DOHH2 (cell line): ENCODE measurements around the gene KCNN1.

Experiments
- H3F3A ChIP-seq: fragments of 200-600 bp; sonication (generic), shearing (Covaris generic); 2 replicates; pipeline ENCODE4 v1.6.0; 2016; ENCODE audit warnings: antibody characterized with exemption, mild to moderate bottlenecking; ENCODE audit not compliant: control insufficient read depth, insufficient read depth
- H3K27ac ChIP-seq: fragments of 200-600 bp; sonication (generic); 2 replicates; pipeline ENCODE4 v1.5.1; 2014; ENCODE audit warnings: low read depth, mild to moderate bottlenecking, low read length, moderate library complexity
- H3K27me3 ChIP-seq: fragments of 200-600 bp; sonication (generic); 2 replicates; pipeline ENCODE4 v1.6.1; 2014; ENCODE audit warnings: mild to moderate bottlenecking, low read length, mixed read lengths; ENCODE audit not compliant: control insufficient read depth
- H3K36me3 ChIP-seq: fragments of 200-600 bp; sonication (generic); 2 replicates; pipeline ENCODE4 v1.6.1; 2014; ENCODE audit warnings: mild to moderate bottlenecking, low read length, moderate library complexity, mixed read lengths; ENCODE audit not compliant: control insufficient read depth
- H3K4me1 ChIP-seq: fragments of 200-600 bp; sonication (generic); 2 replicates; pipeline ENCODE4 v1.6.1; 2014; ENCODE audit warnings: mild to moderate bottlenecking, low read length, mixed read lengths; ENCODE audit not compliant: control insufficient read depth
- H3K4me2 ChIP-seq: fragments of 200-600 bp; sonication (generic); 2 replicates; pipeline ENCODE4 v1.6.0; 2014; ENCODE audit warnings: mild to moderate bottlenecking, low read length, moderate library complexity
- H3K4me3 ChIP-seq: fragments of 200-600 bp; sonication (generic); 2 replicates; pipeline ENCODE4 v1.5.1; 2014; ENCODE audit warnings: mild to moderate bottlenecking, low read length, mixed read lengths
- H3K79me2 ChIP-seq: fragments of 200-600 bp; sonication (generic); 2 replicates; pipeline ENCODE4 v1.6.1; 2014; ENCODE audit warnings: mild to moderate bottlenecking, low read length, mixed read lengths; ENCODE audit not compliant: control insufficient read depth
- H3K9me2 ChIP-seq: fragments of 200-600 bp; sonication (generic); replicated peaks from 2 replicates; pipeline ENCODE4 v1.6.1; 2014; ENCODE audit warnings: mild to moderate bottlenecking, low read length, mixed read lengths; ENCODE audit not compliant: control insufficient read depth
- H3K9me3 ChIP-seq: fragments of 200-600 bp; sonication (generic); 2 replicates; pipeline ENCODE4 v1.6.1; 2014; ENCODE audit warnings: antibody characterized with exemption, low read length, mixed read lengths; ENCODE audit not compliant: control insufficient read depth, insufficient read depth
- H4K20me1 ChIP-seq: fragments of 200-600 bp; sonication (generic); 2 replicates; pipeline ENCODE4 v1.6.0; 2014; ENCODE audit warnings: low read depth, mild to moderate bottlenecking, antibody characterized with exemption, low read length, moderate library complexity; ENCODE audit not compliant: control insufficient read depth, insufficient read depth
- EZH2phosphoT487 ChIP-seq: fragments of 200-600 bp; sonication (generic); IDR thresholded peaks from 2 replicates; pipeline ENCODE4 v1.6.1; 2017; ENCODE audit warnings: borderline replicate concordance, mild to moderate bottlenecking, antibody characterized with exemption, low read length, moderate library complexity, mixed read lengths
- TF ChIP-seq, protein P1 (sequence below): fragments of 200-600 bp; sonication (generic); IDR thresholded peaks from one replicate; pipeline ENCODE4 v1.5.1; 2014; ENCODE audit warnings: antibody characterized with exemption, mild to moderate bottlenecking, low read depth, low read length; ENCODE audit not compliant: poor library complexity, severe bottlenecking

The KCNN1 gene

DNA sequence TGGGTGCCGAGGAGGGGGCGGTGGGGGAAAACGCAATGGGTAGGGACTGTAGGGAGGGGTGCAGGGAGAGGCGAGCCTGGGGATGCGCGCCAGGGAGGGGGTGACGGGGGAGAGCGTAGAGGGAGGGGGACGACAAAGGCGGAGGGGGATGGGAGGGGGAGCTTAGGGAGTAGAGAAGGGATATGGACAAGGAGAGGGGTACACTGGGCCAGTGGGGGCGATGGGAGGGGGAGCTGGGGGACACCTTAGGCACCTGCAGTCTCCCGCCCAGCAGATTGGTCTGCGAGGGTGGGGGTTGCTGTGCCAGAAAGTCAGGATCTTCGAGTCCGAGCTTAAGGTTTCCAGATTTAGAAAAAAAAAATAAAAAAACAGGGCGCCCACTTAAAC lies 18.4 kb upstream of the KCNN1 start:
- Histone ChIP-seq H4K20me1 (no peaks in the 10 kb centered on the region), H3K4me3 (peak overlapping the region; percentile 76), H3K36me3 (peaks cover 4% of the 10 kb centered on the region; the same call in 1 of the 2 replicates), H3F3A (peaks cover 10% of the 10 kb centered on the region), H3K4me2 (peak overlapping the region; percentile 83), H3K4me1 (peaks cover 73% of the 10 kb centered on the region), H3K27me3 (peaks cover 35% of the 10 kb centered on the region), H3K9me3 (no peaks in the 10 kb centered on the region), H3K9me2 (no peaks in the 10 kb centered on the region), H3K27ac (peak overlapping the region; percentile 67), H3K79me2 (no peaks in the 10 kb centered on the region)
- TF ChIP-seq EZH2phosphoT487, result no peak
- TF ChIP-seq, protein P1, sequence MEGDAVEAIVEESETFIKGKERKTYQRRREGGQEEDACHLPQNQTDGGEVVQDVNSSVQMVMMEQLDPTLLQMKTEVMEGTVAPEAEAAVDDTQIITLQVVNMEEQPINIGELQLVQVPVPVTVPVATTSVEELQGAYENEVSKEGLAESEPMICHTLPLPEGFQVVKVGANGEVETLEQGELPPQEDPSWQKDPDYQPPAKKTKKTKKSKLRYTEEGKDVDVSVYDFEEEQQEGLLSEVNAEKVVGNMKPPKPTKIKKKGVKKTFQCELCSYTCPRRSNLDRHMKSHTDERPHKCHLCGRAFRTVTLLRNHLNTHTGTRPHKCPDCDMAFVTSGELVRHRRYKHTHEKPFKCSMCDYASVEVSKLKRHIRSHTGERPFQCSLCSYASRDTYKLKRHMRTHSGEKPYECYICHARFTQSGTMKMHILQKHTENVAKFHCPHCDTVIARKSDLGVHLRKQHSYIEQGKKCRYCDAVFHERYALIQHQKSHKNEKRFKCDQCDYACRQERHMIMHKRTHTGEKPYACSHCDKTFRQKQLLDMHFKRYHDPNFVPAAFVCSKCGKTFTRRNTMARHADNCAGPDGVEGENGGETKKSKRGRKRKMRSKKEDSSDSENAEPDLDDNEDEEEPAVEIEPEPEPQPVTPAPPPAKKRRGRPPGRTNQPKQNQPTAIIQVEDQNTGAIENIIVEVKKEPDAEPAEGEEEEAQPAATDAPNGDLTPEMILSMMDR, result no peak

DNA sequence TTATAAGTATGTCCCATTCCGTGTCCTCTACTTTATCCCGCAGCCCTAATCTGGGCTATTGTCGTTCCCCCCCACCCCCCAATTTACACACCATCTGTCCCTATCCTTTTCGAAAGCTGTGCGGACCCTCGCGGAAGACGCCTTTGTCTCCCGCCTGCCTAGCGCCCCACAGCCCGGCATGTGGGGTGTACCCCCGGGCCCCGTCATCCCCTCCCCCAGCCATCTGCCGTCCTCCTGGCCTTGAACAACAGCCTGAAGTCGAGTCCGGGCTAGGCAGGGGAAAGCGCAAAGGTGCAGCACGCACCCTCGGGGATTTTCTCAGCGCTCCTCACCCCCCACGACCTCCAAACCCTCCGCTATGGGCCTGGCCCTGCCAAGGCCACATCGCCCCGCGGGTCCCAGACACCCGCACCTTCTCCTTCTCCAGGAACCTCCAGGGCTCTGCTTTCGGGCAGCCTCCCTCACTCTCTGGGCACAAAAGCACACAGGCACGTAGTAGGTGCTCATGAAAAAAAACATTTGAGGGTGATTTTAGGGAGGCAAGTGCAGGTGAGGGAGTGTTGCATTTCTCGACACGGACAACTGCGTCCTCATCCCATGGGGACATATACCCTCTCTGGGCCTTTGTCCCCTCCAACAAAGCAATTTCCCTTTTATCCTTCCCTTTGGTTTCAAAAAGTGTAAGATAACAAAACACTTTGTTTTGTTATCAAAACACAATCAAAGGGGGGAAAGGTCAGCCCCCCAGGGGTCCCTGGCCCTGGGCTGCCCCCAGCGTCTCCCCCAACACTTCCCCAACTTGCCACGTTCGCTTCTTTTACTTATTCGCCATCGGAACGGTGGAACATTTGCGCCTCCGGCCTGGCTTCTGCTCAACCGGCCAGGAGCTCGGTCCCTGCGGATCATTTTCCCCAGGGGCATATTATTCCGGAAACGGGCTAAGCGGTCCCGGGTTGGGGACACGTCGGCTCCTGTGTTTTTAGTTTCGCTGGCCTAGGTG lies 17.7 kb upstream of the KCNN1 start:
- H3F3A ChIP-seq, result peaks cover 10% of the 10 kb centered on the region
- TF ChIP-seq EZH2phosphoT487, result no peak
- TF ChIP-seq, protein P1, result no peak
- peak overlapping the region; percentile 76 for H3K4me3 ChIP-seq
- H3K4me2 ChIP-seq, result peak overlapping the region; percentile 83
- H3K9me3 ChIP-seq, result no peaks in the 10 kb centered on the region
- H3K9me2 ChIP-seq, result no peaks in the 10 kb centered on the region
- H3K27ac ChIP-seq, result peak overlapping the region; percentile 67
- peaks cover 1% of the 10 kb centered on the region; the same call in 1 of the 2 replicates for H3K36me3 ChIP-seq
- no peaks in the 10 kb centered on the region for H3K79me2 ChIP-seq
- no peaks in the 10 kb centered on the region for H4K20me1 ChIP-seq
- H3K4me1 ChIP-seq, result peaks cover 76% of the 10 kb centered on the region
- peaks cover 41% of the 10 kb centered on the region for H3K27me3 ChIP-seq

DNA sequence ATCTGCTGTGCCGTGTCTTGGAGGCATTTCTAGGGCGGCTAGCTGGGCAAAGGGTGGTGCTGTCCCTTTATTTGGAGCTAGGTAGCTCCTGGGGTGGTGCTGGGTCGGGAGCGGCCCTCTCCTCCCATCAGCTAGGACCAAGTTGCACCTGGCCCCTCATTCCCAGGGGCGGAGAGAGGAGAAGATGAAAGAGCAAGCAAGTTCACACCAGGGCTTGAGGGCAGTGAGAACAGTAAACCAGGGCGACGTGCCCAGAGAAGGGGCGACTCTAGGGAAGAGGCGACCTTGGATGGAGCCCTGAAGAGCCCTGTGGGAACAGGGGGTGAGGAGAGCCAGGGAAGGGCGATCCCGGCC lies 17.0 kb upstream of the KCNN1 start:
- no peaks in the 10 kb centered on the region for H3K9me3 ChIP-seq
- no peaks in the 10 kb centered on the region for H3K9me2 ChIP-seq
- H3K36me3 ChIP-seq, result no peaks in the 10 kb centered on the region; the same call in 1 of the 2 replicates
- H3K79me2 ChIP-seq, result no peaks in the 10 kb centered on the region
- peak overlapping the region; percentile 67 for H3K27ac ChIP-seq
- TF ChIP-seq, protein P1, result no peak
- TF ChIP-seq EZH2phosphoT487, result no peak
- H4K20me1 ChIP-seq, result no peaks in the 10 kb centered on the region
- H3K4me1 ChIP-seq, result peaks cover 76% of the 10 kb centered on the region
- peaks cover 41% of the 10 kb centered on the region for H3K27me3 ChIP-seq
- H3K4me3 ChIP-seq, result peak overlapping the region; percentile 76
- peak overlapping the region; percentile 83 for H3K4me2 ChIP-seq
- H3F3A ChIP-seq, result peaks cover 10% of the 10 kb centered on the region
